Measurements from ENCODE around the gene BMERB1. TPM values are rescaled to one million over a fixed set of nuclear protein-coding genes. Genes with fewer than 3 reads are reported as not detected.

The BMERB1 gene
- polyA plus RNA-seq, 1 of the 3 experiments (the other 2 are of a cell fraction), result 33.9 TPM

DNA sequence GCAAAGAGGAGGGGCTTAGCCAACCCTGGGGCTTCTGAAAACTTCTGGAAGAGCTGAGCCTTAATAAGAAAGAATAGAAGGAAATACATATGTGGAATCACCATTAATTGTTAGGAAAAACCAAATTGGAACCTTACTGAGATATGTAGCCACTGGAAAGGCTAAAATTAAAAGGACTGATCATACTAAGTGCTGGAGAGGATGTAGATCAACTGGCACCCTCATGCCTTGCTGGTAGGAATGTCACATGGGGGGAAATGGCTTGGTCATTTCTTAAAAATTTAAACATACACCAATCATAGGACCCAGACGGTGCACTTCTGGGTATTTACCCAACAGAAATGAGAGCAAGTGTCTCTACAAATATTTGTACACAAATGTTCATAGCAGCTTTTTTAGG is 11.1 kb downstream of the BMERB1 start:
- no peak overlapping the region for H3K9ac ChIP-seq
- no peaks in the 10 kb centered on the region for H3K9me2 ChIP-seq
- no peak for DNase-seq
- H2AFZ ChIP-seq (ENCODE audit: low read depth), result no peak overlapping the region
- CTCF ChIA-PET, result interaction anchor here (1.7 to 2.1 kb wide), 2 partner anchors 18 to 105 kb away, joined by 7 to 9 read pairs; no protein-coding TSS in a partner anchor
- H3K27ac ChIP-seq (ENCODE audit: low read depth in 2 of 2, low read length in 1 of 2), result no peak overlapping the region
- H3K79me2 ChIP-seq (ENCODE audit: insufficient read depth), result peaks cover 43% of the 10 kb centered on the region
- H3K36me3 ChIP-seq (replicated peaks in 1 of 2; ENCODE audit: control insufficient read depth in 1 of 2, insufficient read depth in 2 of 2, low read length in 1 of 2), result peaks cover 0 to 7% of the 10 kb centered on the region in 2 experiments
- no peaks in the 10 kb centered on the region for H3K27me3 ChIP-seq (ENCODE audit: insufficient read depth)
- WGBS (ENCODE audit: low lambda C conversion rate), result 83% methylated on average over 1 of the region's 1 CpG
- H3K4me3 ChIP-seq (ENCODE audit: low read depth in 2 of 2, low read length in 1 of 2), result no peak overlapping the region
- no peak for TF ChIP-seq FOXJ3 (CRISPR knock-in tag; IDR thresholded peaks at IDR 0.05)
- TF ChIP-seq, protein P1, sequence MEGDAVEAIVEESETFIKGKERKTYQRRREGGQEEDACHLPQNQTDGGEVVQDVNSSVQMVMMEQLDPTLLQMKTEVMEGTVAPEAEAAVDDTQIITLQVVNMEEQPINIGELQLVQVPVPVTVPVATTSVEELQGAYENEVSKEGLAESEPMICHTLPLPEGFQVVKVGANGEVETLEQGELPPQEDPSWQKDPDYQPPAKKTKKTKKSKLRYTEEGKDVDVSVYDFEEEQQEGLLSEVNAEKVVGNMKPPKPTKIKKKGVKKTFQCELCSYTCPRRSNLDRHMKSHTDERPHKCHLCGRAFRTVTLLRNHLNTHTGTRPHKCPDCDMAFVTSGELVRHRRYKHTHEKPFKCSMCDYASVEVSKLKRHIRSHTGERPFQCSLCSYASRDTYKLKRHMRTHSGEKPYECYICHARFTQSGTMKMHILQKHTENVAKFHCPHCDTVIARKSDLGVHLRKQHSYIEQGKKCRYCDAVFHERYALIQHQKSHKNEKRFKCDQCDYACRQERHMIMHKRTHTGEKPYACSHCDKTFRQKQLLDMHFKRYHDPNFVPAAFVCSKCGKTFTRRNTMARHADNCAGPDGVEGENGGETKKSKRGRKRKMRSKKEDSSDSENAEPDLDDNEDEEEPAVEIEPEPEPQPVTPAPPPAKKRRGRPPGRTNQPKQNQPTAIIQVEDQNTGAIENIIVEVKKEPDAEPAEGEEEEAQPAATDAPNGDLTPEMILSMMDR (IDR thresholded peaks at IDR 0.05), result no peak
- H3K4me1 ChIP-seq (ENCODE audit: control insufficient read depth in 1 of 2, insufficient read depth in 2 of 2, low read depth in 1 of 2, low read length in 1 of 2), result no peaks in the 10 kb centered on the region
- no peaks in the 10 kb centered on the region for H3K9me3 ChIP-seq
- POLR2A ChIA-PET, result no interaction called here
- H4K20me1 ChIP-seq (ENCODE audit: insufficient read depth), result no peaks in the 10 kb centered on the region; the same call in 1 of the 2 replicates
- no peak overlapping the region for H3K4me2 ChIP-seq
- no peaks in the 10 kb centered on the region for H3F3A ChIP-seq (replicated peaks; ENCODE audit: insufficient read depth)

DNA sequence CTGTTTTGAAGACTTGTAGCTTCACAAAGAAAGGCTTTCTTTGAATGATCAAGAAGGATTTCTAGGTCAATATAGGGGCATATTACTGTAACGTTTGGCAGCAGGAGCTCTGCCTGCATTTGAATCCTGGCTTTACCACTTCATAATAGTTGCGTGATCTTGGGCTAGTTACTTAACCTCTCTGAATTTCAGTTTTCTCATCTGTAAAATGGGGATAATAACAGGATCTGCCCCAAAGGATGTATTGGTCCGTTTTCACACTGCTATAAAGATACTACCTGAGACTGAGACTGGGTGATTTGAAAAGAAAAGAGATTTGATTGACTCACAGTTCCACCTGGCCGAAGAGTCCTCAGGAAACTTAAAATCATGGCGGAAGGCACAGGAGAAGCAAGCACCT is 12.5 kb downstream of the BMERB1 start:
- no peak for DNase-seq
- Histone ChIP-seq H3K9ac (no peak overlapping the region), H3K27me3 (ENCODE audit: insufficient read depth) (no peaks in the 10 kb centered on the region), H3F3A (replicated peaks; ENCODE audit: insufficient read depth) (no peaks in the 10 kb centered on the region), H3K27ac (ENCODE audit: low read depth in 2 of 2, low read length in 1 of 2) (no peak overlapping the region), H2AFZ (ENCODE audit: low read depth) (no peak overlapping the region), H3K4me2 (no peak overlapping the region), H3K79me2 (ENCODE audit: insufficient read depth) (peaks cover 34% of the 10 kb centered on the region), H3K4me3 (ENCODE audit: low read depth in 2 of 2, low read length in 1 of 2) (no peak overlapping the region), H3K4me1 (ENCODE audit: control insufficient read depth in 1 of 2, insufficient read depth in 2 of 2, low read depth in 1 of 2, low read length in 1 of 2) (no peaks in the 10 kb centered on the region), H3K36me3 (replicated peaks in 1 of 2; ENCODE audit: control insufficient read depth in 1 of 2, insufficient read depth in 2 of 2, low read length in 1 of 2) (peaks cover 0 to 7% of the 10 kb centered on the region in 2 experiments), H3K9me2 (no peaks in the 10 kb centered on the region), H3K9me3 (no peaks in the 10 kb centered on the region), H4K20me1 (ENCODE audit: insufficient read depth) (no peaks in the 10 kb centered on the region; the same call in 1 of the 2 replicates)
- CTCF ChIA-PET, result interaction anchor here (1.2 to 1.7 kb wide), 2 partner anchors 19 to 104 kb away, joined by 3 to 7 read pairs; no protein-coding TSS in a partner anchor
- WGBS (ENCODE audit: low lambda C conversion rate), result 97% methylated on average over 5 of the region's 5 CpGs
- POLR2A ChIA-PET, result no interaction called here
- no peak for TF ChIP-seq TAF1 (IDR thresholded peaks at IDR 0.05; ENCODE audit: borderline replicate concordance, low read depth, low read length)
- TF ChIP-seq RXRA (IDR thresholded peaks at IDR 0.05; ENCODE audit: borderline replicate concordance, low read depth), result no peak
- TF ChIP-seq RFX5 (IDR thresholded peaks at IDR 0.05; ENCODE audit: low read length), result no peak
- no peak for TF ChIP-seq POLR2AphosphoS5 (IDR thresholded peaks at IDR 0.05; ENCODE audit: low read depth, low read length)
- TF ChIP-seq CHD2 (IDR thresholded peaks at IDR 0.05; ENCODE audit: low read length, partially characterized antibody), result no peak
- no peak for TF ChIP-seq SIN3A (IDR thresholded peaks at IDR 0.05; ENCODE audit: borderline replicate concordance, low read depth, low read length)
- TF ChIP-seq MEF2A (IDR thresholded peaks at IDR 0.05; ENCODE audit: borderline replicate concordance, low read depth), result no peak

DNA sequence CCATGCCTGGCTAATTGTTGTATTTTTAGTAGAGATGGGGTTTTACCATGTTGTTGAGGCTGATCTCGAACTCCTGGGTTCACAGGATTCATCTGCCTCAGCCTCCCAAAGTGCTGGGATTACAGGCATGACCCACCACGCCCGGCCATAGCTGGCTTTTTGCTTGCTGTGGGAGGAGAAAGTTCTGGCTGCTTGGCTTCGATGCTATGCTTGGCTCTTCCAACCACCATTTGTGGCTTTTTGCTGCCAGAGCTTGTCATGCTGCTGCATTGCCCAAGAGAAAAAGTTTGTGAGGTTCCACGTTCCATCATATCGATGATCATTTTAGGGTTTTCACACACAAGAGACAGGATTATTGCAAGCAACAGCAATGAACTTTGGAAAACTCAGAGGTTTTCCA is 16.2 kb downstream of the BMERB1 start:
- Histone ChIP-seq H3F3A (replicated peaks; ENCODE audit: insufficient read depth) (no peaks in the 10 kb centered on the region), H3K36me3 (replicated peaks in 1 of 2; ENCODE audit: control insufficient read depth in 1 of 2, insufficient read depth in 2 of 2, low read length in 1 of 2) (peaks cover 0 to 1% of the 10 kb centered on the region in 2 experiments), H3K4me1 (ENCODE audit: control insufficient read depth in 1 of 2, insufficient read depth in 2 of 2, low read depth in 1 of 2, low read length in 1 of 2) (no peaks in the 10 kb centered on the region), H3K4me2 (no peak overlapping the region), H3K9me2 (no peaks in the 10 kb centered on the region), H4K20me1 (ENCODE audit: insufficient read depth) (no peaks in the 10 kb centered on the region), H3K27ac (ENCODE audit: low read depth in 2 of 2, low read length in 1 of 2) (no peak overlapping the region), H3K79me2 (ENCODE audit: insufficient read depth) (peaks cover 11% of the 10 kb centered on the region; the same call in 1 of the 2 replicates), H2AFZ (ENCODE audit: low read depth) (no peak overlapping the region), H3K27me3 (ENCODE audit: insufficient read depth) (no peaks in the 10 kb centered on the region), H3K9ac (no peak overlapping the region), H3K9me3 (no peaks in the 10 kb centered on the region), H3K4me3 (ENCODE audit: low read depth in 2 of 2, low read length in 1 of 2) (no peak overlapping the region)
- DNase-seq, result no peak
- ChIA-PET CTCF (interaction anchor here (1.1 kb wide), 1 partner anchor 100 kb away, joined by 3 read pairs; no protein-coding TSS in a partner anchor), POLR2A (no interaction called here)
- WGBS (ENCODE audit: low lambda C conversion rate), result 95% methylated on average over 6 of the region's 6 CpGs
- no peak for TF ChIP-seq MXI1 (IDR thresholded peaks at IDR 0.05; ENCODE audit: low read depth, low read length)
- no peak for TF ChIP-seq MEF2A (IDR thresholded peaks at IDR 0.05; ENCODE audit: borderline replicate concordance, low read depth)
- TF ChIP-seq, protein P2, sequence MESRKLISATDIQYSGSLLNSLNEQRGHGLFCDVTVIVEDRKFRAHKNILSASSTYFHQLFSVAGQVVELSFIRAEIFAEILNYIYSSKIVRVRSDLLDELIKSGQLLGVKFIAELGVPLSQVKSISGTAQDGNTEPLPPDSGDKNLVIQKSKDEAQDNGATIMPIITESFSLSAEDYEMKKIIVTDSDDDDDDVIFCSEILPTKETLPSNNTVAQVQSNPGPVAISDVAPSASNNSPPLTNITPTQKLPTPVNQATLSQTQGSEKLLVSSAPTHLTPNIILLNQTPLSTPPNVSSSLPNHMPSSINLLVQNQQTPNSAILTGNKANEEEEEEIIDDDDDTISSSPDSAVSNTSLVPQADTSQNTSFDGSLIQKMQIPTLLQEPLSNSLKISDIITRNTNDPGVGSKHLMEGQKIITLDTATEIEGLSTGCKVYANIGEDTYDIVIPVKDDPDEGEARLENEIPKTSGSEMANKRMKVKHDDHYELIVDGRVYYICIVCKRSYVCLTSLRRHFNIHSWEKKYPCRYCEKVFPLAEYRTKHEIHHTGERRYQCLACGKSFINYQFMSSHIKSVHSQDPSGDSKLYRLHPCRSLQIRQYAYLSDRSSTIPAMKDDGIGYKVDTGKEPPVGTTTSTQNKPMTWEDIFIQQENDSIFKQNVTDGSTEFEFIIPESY (IDR thresholded peaks at IDR 0.05; ENCODE audit: borderline replicate concordance, low read depth), result no peak
- no peak for TF ChIP-seq NRF1 (IDR thresholded peaks at IDR 0.05; ENCODE audit: low read depth, low read length)
- no peak for TF ChIP-seq GABPA (IDR thresholded peaks at IDR 0.05; ENCODE audit: low read depth)
- TF ChIP-seq JUND (IDR thresholded peaks at IDR 0.05), result no peak
- TF ChIP-seq CHD2 (IDR thresholded peaks at IDR 0.05; ENCODE audit: low read length, partially characterized antibody), result no peak
- no peak for TF ChIP-seq SMC3 (IDR thresholded peaks at IDR 0.05; ENCODE audit: low read depth, low read length)
- TF ChIP-seq RFX5 (IDR thresholded peaks at IDR 0.05; ENCODE audit: low read length), result no peak
- TF ChIP-seq, protein P3, sequence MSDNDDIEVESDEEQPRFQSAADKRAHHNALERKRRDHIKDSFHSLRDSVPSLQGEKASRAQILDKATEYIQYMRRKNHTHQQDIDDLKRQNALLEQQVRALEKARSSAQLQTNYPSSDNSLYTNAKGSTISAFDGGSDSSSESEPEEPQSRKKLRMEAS (IDR thresholded peaks at IDR 0.05; ENCODE audit: low read depth), result no peak
- no peak for TF ChIP-seq ELF1 (IDR thresholded peaks at IDR 0.05)
- TF ChIP-seq SIN3A (IDR thresholded peaks at IDR 0.05; ENCODE audit: borderline replicate concordance, low read depth, low read length), result no peak
- no peak for TF ChIP-seq EZH2phosphoT487 (IDR thresholded peaks at IDR 0.05; ENCODE audit: borderline replicate concordance, low read depth)
- TF ChIP-seq RXRA (IDR thresholded peaks at IDR 0.05; ENCODE audit: borderline replicate concordance, low read depth), result no peak
